ENCODE results near the gene PLPP3. TPM values are rescaled to one million over a fixed set of nuclear protein-coding genes. Genes with fewer than 3 reads are reported as not detected.
A peak's percentile ranks its signal among the peaks of the same experiment; 100 is the strongest.
"Not testable (repeated sequence)": the region's sequence is repeated elsewhere in the genome, so short reads cannot be mapped to it uniquely, and the experiment has no call there.

The PLPP3 gene
- total RNA-seq = 100 to 1,000 TPM; 123 to 166 TPM
- polyA plus RNA-seq (ENCODE audit: insufficient read length in 2 of 2) = 100 to 1,000 TPM; 187 to 253 TPM
- long read RNA-seq, donor 1, transcript PLPP3-202 (2 exons, 2,039 nt) = minor isoform, 11 of 84 reads
- long read RNA-seq, donor 1, transcript PLPP3-201 (6 exons, 3,292 nt) = major isoform, 73 of 84 reads
- long read RNA-seq, donor 1, partial matches to known transcripts = 0 of 84 reads
- long read RNA-seq, donor 1, other reads (novel, unspliced or antisense) = 0 of 84 reads
- long read RNA-seq, donor 2, transcript PLPP3-202 (2 exons, 2,039 nt) = minor isoform, 11 of 52 reads
- long read RNA-seq, donor 2, transcript PLPP3-201 (6 exons, 3,292 nt) = major isoform, 36 of 52 reads
- long read RNA-seq, donor 2, partial matches to known transcripts = 5 of 52 reads
- long read RNA-seq, donor 2, other reads (novel, unspliced or antisense) = 0 of 52 reads
- long read RNA-seq, donor 3, transcript PLPP3-201 (6 exons, 3,292 nt) = major isoform, 24 of 29 reads
- long read RNA-seq, donor 3, transcript PLPP3-202 (2 exons, 2,039 nt) = minor isoform, 5 of 29 reads
- long read RNA-seq, donor 3, partial matches to known transcripts = 0 of 29 reads
- long read RNA-seq, donor 3, other reads (novel, unspliced or antisense) = 0 of 29 reads
- long read RNA-seq, donor 4, transcript PLPP3-201 (6 exons, 3,292 nt) = major isoform, 31 of 44 reads
- long read RNA-seq, donor 4, transcript PLPP3-202 (2 exons, 2,039 nt) = minor isoform, 7 of 44 reads
- long read RNA-seq, donor 4, partial matches to known transcripts = 6 of 44 reads
- long read RNA-seq, donor 4, other reads (novel, unspliced or antisense) = 0 of 44 reads

DNA sequence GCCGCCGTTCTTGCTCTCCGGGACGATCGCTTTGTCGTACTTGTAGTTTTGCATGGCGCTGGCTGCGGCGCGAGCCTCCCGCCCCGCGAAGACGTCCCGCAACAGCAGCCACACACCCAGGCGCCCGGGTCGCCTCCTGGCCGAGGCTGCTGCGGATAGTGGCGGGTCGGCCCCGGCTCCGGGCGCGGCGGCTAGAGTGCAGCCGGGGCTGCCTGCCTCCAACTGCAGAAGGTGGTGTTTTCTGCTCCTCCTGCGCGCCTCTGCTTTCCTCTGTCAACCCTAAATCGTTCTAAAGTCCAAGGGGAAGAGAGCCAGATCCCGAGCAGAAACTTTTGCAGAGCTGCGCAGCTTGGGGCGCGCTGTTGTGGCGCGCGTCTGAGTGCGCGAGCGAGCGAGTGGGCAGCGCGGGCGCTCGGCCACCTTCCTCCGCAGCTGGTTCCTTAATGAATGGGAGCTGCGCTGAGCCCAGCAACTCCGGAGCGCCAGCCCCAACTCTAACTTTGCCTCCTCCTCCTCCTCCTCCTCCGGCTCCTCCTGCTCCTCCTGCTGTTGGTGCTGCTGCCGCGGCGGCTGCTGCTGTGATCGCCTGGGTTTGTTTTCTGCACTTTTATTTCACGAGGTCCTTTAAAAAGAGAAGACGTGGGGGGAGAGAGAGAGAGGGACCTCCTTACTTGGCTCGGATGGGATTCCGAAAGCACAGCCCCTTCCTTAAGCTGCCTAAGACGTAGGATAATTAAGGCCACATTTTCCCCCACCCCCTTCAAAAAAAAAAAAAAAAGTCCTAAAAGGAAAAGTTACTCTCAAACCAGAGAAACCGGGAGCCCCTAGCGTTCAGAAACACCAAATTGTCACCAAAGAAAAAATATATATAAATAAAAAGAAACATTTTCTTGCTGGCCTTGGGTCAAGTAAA lies at the start of gene PLPP3:
TSS of gene PLPP3 (minus strand) at position 601 of the 913 bp plus-strand sequence. CDS start at position 54, 547 bp downstream.
- H3K36me3 ChIP-seq (ENCODE audit: control insufficient read depth, insufficient read depth, low read length) = no peaks in the 10 kb centered on the region
- no peaks in the 10 kb centered on the region for H3K27me3 ChIP-seq (ENCODE audit: control insufficient read depth, insufficient read depth, low read length)
- no peaks in the 10 kb centered on the region for H3K9me3 ChIP-seq (ENCODE audit: control insufficient read depth, insufficient read depth, low read length)
- peaks cover 8% of the 10 kb centered on the region for H3K4me1 ChIP-seq (ENCODE audit: control insufficient read depth, insufficient read depth, low read length)
- H3K27ac ChIP-seq (ENCODE audit: low read depth, low read length) = peak within 1 kb of the TSS; percentile 95
- peak within 1 kb of the TSS; percentile 83 for H3K4me3 ChIP-seq (ENCODE audit: low read depth, low read length)
- peak in 5 of 6 donors; percentile 68 to 94 (median 81) for DNase-seq (ENCODE audit: low read depth in 4 of 6, low spot score in 6 of 6)
- 0% methylated on average over 54 of the region's 62 CpGs for WGBS (ENCODE audit: insufficient coverage)

- no peaks in the 10 kb centered on the region for H3K36me3 ChIP-seq (ENCODE audit: control insufficient read depth, insufficient read depth, low read length)
- no peak overlapping the region for H3K4me3 ChIP-seq (ENCODE audit: low read depth, low read length)
- H3K27ac ChIP-seq (ENCODE audit: low read depth, low read length) = no peak overlapping the region
- H3K4me1 ChIP-seq (ENCODE audit: control insufficient read depth, insufficient read depth, low read length) = no peaks in the 10 kb centered on the region
- WGBS (ENCODE audit: insufficient coverage) = no CpG with 5 or more reads among the region's 3 CpGs
- H3K9me3 ChIP-seq (ENCODE audit: control insufficient read depth, insufficient read depth, low read length) = no peaks in the 10 kb centered on the region
- no peaks in the 10 kb centered on the region for H3K27me3 ChIP-seq (ENCODE audit: control insufficient read depth, insufficient read depth, low read length)
- no peak for DNase-seq (ENCODE audit: low read depth in 4 of 6, low spot score in 6 of 6)
Observed at GRCh38 chr1:56627636-56628039, 48.3 kb upstream of the PLPP3 start.

- no CpG with 5 or more reads among the region's 3 CpGs for WGBS (ENCODE audit: insufficient coverage)
- H3K4me1 ChIP-seq (ENCODE audit: control insufficient read depth, insufficient read depth, low read length) = no peaks in the 10 kb centered on the region
Observed at GRCh38 chr1:56627019-56627635, 47.8 kb upstream of the PLPP3 start.

GRCh38 chr1:56626546-56626945 lies 47.2 kb upstream of the PLPP3 start:
- Histone ChIP-seq H3K27ac (ENCODE audit: low read depth, low read length) (no peak overlapping the region), H3K9me3 (ENCODE audit: control insufficient read depth, insufficient read depth, low read length) (no peaks in the 10 kb centered on the region)
- peak in 1 of 6 donors; percentile 36 for DNase-seq (ENCODE audit: low read depth in 4 of 6, low spot score in 6 of 6)

More at GRCh38 chr1:56627019-56627635, 47.8 kb upstream of the PLPP3 start:
- no peaks in the 10 kb centered on the region for H3K27me3 ChIP-seq (ENCODE audit: control insufficient read depth, insufficient read depth, low read length)
- no peak overlapping the region for H3K27ac ChIP-seq (ENCODE audit: low read depth, low read length)
- H3K36me3 ChIP-seq (ENCODE audit: control insufficient read depth, insufficient read depth, low read length) = no peaks in the 10 kb centered on the region
- no peaks in the 10 kb centered on the region for H3K9me3 ChIP-seq (ENCODE audit: control insufficient read depth, insufficient read depth, low read length)
- H3K4me3 ChIP-seq (ENCODE audit: low read depth, low read length) = no peak overlapping the region
- DNase-seq (ENCODE audit: low read depth in 4 of 6, low spot score in 6 of 6) = no peak

GRCh38 chr1:56625819-56626440 lies 46.6 kb upstream of the PLPP3 start:
- H3K27me3 ChIP-seq (ENCODE audit: control insufficient read depth, insufficient read depth, low read length) = no peaks in the 10 kb centered on the region
- no peaks in the 10 kb centered on the region for H3K36me3 ChIP-seq (ENCODE audit: control insufficient read depth, insufficient read depth, low read length)
- H3K4me1 ChIP-seq (ENCODE audit: control insufficient read depth, insufficient read depth, low read length) = no peaks in the 10 kb centered on the region
- H3K27ac ChIP-seq (ENCODE audit: low read depth, low read length) = no peak overlapping the region
- no peak overlapping the region for H3K4me3 ChIP-seq (ENCODE audit: low read depth, low read length)
- DNase-seq (ENCODE audit: low read depth in 4 of 6, low spot score in 6 of 6) = peak in 1 of 6 donors; percentile 48
- WGBS (ENCODE audit: insufficient coverage) = no CpG with 5 or more reads among the region's 5 CpGs
- no peaks in the 10 kb centered on the region for H3K9me3 ChIP-seq (ENCODE audit: control insufficient read depth, insufficient read depth, low read length)

More at GRCh38 chr1:56626546-56626945, 47.2 kb upstream of the PLPP3 start:
- no peaks in the 10 kb centered on the region for H3K36me3 ChIP-seq (ENCODE audit: control insufficient read depth, insufficient read depth, low read length)
- no peak overlapping the region for H3K4me3 ChIP-seq (ENCODE audit: low read depth, low read length)
- no peaks in the 10 kb centered on the region for H3K4me1 ChIP-seq (ENCODE audit: control insufficient read depth, insufficient read depth, low read length)
- no peaks in the 10 kb centered on the region for H3K27me3 ChIP-seq (ENCODE audit: control insufficient read depth, insufficient read depth, low read length)

DNA sequence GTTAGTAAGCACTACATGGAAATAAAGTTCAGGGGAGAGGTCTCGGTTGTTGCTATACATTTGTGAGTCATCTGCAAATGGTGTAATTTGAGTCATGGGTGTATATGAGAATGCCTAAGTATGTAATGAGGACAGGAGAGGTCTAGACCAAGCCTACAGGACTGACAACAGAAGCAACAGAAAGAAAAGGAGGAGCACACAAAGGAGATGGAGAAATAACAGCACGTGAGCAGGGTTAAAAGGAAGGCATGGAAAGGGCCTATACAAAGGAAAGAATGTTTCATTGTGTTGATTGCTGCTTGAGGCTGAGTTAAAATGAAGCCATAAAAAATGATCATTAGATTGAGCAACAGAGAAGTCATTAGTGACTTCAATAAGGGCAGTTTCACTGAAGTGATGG lies 37.8 kb upstream of the PLPP3 start:
- Histone ChIP-seq H3K27me3 (ENCODE audit: control insufficient read depth, insufficient read depth, low read length) (no peaks in the 10 kb centered on the region), H3K36me3 (ENCODE audit: control insufficient read depth, insufficient read depth, low read length) (no peaks in the 10 kb centered on the region), H3K9me3 (ENCODE audit: control insufficient read depth, insufficient read depth, low read length) (peaks cover 3% of the 10 kb centered on the region), H3K27ac (ENCODE audit: low read depth, low read length) (no peak overlapping the region), H3K4me3 (ENCODE audit: low read depth, low read length) (no peak overlapping the region), H3K4me1 (ENCODE audit: control insufficient read depth, insufficient read depth, low read length) (no peaks in the 10 kb centered on the region)
- WGBS (ENCODE audit: insufficient coverage) = 45% methylated on average over 2 of the region's 2 CpGs
- peak in 1 of 6 donors; percentile 28 for DNase-seq (ENCODE audit: low read depth in 4 of 6, low spot score in 6 of 6)

- not testable (repeated sequence) for H3K4me3 ChIP-seq (ENCODE audit: low read depth, low read length); H3K9me3 ChIP-seq (ENCODE audit: control insufficient read depth, insufficient read depth, low read length); H3K27ac ChIP-seq (ENCODE audit: low read depth, low read length); H3K4me1 ChIP-seq (ENCODE audit: control insufficient read depth, insufficient read depth, low read length); DNase-seq (ENCODE audit: low read depth in 4 of 6, low spot score in 6 of 6); H3K36me3 ChIP-seq (ENCODE audit: control insufficient read depth, insufficient read depth, low read length); H3K27me3 ChIP-seq (ENCODE audit: control insufficient read depth, insufficient read depth, low read length)
- no CpG with 5 or more reads among the region's 6 CpGs for WGBS (ENCODE audit: insufficient coverage)
Observed at GRCh38 chr1:56610770-56611169, 31.4 kb upstream of the PLPP3 start.

DNA sequence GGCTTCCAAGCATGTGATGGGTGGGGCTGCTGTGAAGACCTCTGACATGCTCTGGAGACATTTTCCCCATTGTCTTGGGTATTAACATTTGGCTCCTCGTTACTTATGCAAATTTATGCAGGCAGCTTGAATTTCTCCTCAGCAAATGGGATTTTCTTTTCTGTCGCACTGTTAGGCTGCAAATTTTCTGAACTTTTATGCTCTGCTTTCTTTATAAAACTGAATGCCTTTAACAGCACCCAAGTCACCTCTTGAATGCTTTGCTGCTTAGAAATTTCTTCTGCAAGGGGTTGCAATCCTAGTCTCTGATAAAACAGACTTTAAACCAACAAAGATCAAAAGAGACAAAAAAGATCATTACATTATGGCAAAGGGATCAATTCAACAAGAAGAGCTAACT lies 30.7 kb upstream of the PLPP3 start:
- H3K9me3 ChIP-seq (ENCODE audit: control insufficient read depth, insufficient read depth, low read length); H3K4me1 ChIP-seq (ENCODE audit: control insufficient read depth, insufficient read depth, low read length); H3K36me3 ChIP-seq (ENCODE audit: control insufficient read depth, insufficient read depth, low read length); H3K27me3 ChIP-seq (ENCODE audit: control insufficient read depth, insufficient read depth, low read length); H3K4me3 ChIP-seq (ENCODE audit: low read depth, low read length); H3K27ac ChIP-seq (ENCODE audit: low read depth, low read length); DNase-seq (ENCODE audit: low read depth in 4 of 6, low spot score in 6 of 6): not testable (repeated sequence)
- WGBS (ENCODE audit: insufficient coverage) = 67% methylated on average over 1 of the region's 2 CpGs

Data from spinal cord (tissue), 10 donors.